IPS-18c (cell line): ENCODE measurements around the gene AMZ2.
"Not testable (repeated sequence)": the region's sequence is repeated elsewhere in the genome, so short reads cannot be mapped to it uniquely, and the experiment has no call there.

Experiments used
- H3K4me3 ChIP-seq: 2 replicates; pipeline ENCODE4 v1.7.0; 2013; ENCODE audit warnings: low read depth, mild to moderate bottlenecking, low read length, moderate library complexity; ENCODE audit not compliant: insufficient read depth
- H3K9me3 ChIP-seq: one replicate; pipeline ENCODE4 v1.6.1; 2013; ENCODE audit warnings: mild to moderate bottlenecking, low read length, moderate library complexity; ENCODE audit not compliant: control insufficient read depth, insufficient read depth

AMZ2 gene

DNA sequence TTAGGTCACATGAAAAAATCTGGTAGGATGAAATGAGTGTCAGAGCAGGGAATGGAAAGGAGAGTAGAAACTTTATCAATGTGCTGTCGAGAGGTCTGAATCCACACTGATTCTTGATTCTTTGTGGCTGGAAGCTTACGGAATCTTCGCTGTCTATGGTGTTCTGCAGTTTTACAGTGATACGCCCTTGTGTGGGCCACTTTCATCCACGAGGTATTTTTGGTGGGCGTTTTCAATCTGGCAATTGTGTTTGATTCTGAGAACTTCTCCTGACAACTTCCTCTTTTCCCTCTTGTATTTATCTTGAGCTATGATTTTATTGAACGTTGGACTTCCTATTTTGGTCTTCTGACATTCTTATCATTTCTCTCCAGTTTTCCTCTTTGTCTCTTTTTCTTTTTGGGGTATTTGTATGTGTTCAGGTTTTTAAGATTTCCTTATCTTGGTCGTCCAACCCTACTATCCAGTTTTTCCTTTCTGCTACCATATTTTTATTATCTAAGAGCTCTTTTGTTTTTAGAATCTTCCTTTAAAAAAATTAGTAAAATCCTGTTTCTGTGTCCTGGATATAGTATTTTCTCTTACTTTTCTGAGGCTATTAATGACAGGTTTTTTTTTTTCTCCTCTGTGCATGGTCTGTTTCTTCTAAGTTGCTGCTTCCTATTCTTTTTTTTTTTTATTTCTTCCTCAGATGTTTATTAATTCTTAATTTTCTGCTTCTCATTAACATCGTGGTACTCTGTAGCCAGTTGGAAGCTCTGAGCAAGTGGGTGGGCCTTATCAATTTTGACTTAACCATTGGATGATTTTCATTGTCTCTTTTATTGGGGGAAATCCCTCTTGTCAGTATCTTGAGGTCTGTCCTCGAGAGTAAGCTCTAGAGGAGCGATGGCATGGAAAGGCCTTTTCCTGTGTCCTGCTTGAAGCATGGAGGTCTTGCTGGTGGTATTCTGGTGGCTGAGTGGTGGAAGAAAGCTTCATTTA is 34.1 kb upstream of the AMZ2 start:
- H3K4me3 ChIP-seq, H3K9me3 ChIP-seq: not testable (repeated sequence)

DNA sequence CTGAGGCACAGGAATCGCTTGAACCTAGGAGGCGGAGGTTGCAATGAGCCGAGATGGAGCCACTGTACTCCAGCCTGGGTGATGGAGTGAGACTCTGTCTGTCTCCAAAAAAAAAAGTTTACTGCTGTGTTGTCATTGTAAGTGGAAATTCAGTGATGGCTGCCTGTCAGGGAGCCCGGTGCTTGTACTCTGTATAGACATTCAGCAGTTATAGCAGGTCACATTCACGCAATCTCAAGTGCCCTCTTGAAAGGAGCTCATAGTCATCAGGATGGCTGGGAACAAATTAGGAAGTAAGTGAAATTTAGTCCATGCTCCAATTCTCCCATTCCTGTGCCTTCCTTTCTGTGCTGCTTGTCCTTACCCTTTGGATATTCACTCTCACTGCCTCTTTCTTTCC is 32.4 kb upstream of the AMZ2 start:
- H3K4me3 ChIP-seq, H3K9me3 ChIP-seq: not testable (repeated sequence)

DNA sequence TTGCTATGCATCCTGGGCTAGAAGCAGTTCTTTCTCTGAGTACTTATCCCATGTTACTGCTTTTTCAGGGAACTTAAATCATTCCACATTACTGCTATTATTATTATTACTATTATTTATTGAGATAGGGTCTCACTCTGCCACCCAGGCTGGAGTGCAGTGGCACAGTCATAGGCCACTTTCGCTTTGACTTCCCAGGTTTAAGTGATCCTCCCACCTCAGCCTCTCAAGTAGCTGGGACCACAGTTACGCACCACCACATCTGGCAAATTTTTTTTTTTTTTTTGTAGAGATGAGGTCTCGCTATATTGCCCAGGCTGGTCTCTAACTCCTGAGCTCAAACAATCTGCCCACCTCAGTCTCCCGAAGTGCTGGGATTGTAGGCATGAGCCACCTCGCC is 28.4 kb upstream of the AMZ2 start:
- not testable (repeated sequence) for H3K4me3 ChIP-seq, H3K9me3 ChIP-seq

DNA sequence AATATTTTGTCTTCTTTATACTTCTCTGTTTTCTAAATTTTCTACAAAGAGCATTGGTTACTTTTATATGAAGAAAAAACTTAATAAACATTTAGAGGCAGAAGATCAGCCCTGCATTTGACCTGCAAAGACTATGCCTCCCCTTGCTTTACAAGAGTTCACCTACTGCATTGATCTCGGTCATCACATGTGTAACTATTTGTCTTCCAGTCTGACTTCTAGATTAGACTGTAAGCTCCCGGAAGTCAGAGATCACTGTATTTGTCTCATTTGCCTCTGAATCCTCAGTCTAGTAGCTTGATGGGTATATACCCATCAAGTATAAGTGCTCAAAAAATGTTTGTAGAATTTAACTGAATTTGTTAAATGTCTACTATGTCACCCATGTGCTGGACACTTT is 27.7 kb upstream of the AMZ2 start:
- H3K4me3 ChIP-seq, H3K9me3 ChIP-seq: not testable (repeated sequence)

DNA sequence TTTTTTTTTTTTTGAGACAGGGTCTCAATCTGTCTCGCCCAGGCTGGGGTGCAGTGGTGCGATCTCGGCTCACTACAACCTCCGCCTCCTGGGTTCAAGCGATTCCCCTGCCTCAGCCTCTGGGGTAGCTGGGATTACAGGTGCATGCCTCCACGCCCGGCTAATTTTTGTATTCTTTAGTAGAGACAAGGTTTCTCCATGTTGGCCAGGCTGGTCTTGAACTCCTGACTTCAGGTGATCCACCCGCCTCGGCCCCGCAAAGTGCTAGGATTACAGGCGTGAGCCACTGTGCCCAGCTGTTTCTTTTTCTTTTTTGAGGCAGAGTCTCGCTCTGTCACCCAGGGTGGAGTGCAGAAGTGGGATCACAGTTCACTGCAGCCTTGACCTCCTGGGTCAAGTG is 27.1 kb upstream of the AMZ2 start:
- not testable (repeated sequence) for H3K9me3 ChIP-seq, H3K4me3 ChIP-seq

DNA sequence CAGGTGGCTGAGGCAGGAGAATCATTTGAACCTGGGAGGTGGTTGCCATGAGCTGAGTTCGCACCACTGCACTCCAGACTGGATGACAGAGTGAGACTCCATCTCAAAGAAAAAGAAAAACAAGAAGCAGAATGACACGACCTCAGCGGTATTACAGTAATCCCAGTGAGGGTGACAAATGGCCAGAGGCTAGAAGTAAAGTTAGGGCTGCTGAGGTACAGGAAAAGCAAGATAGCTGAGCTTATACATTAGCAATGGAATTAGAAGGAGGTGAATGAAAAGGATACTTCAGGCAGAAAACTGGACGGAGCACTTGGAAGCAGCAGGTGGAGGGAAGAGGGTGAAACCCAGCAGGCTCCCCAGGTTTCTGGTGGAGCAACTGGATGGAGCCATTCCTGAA is 26.1 kb upstream of the AMZ2 start:
- no peaks in the 10 kb centered on the region for H3K9me3 ChIP-seq
- no peak overlapping the region for H3K4me3 ChIP-seq

DNA sequence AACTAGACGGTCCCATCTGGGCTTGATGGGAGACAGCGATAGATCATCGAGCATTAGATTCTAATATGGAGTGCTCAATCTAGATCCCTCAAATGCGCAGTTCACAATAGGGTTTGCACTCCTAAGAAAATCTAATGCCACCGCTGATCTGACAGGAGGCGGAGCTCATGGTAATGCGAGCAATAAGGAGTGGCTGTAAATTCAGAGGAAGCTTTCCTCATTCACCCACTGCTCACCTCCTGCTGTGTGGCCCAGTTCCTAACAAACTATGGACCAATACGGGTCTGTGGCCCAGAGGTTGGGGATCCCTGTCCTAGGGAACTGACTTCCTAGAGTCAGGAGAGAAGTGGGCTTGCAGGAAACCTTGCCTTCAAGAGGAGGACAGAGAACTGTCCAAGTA is 25.2 kb upstream of the AMZ2 start:
- Histone ChIP-seq H3K4me3 (no peak overlapping the region), H3K9me3 (no peaks in the 10 kb centered on the region)

DNA sequence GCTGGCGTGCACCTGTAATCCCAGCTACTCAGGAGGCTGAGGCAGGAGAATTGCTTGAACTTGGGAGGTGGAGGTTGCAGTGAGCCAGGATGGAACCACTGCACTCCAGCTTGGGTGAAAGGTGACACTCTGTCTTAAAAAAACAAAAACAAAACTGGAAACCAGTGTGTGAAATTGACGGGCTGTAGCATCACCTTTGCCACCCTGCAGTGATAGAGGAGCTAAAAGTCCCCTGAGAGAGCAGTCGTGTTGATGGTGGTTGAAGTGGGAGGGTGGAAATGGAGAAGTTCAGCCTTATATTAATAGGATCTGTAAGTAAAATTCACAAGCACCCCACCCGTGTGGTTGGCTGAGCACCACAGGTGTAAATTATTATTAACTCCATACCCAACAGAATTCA is 22.8 kb upstream of the AMZ2 start:
- H3K4me3 ChIP-seq, H3K9me3 ChIP-seq: not testable (repeated sequence)

DNA sequence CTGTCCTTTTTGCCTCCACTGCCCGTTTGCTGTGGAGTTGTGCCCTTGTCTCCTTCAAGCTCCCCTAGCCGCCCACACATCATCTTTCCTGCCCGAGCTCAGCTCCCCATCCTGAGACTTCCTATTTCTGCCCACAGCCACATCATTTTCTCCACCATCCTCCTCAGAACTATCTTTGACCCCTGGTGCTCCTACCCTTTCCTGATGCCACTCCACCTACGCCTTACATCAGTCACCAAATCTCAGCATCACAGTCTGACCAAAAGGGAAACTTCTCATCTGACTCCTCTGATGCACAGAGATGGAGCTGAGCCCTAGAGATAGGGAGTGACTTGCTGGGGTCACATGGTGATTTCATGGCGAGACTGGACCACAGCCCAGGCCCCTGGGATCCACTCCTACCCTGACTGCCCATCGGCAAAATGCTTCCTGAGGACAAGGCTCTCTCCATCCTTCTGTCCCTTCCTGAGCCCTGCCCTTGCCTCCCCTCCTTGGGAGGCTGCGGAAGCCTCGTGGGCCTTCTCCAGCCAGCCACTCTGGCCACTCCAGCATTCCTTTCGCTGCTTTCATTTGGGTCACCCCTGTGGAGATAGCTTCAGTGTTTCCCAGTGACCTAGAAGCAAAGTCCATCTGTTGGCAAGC is 19.7 kb upstream of the AMZ2 start:
- H3K4me3 ChIP-seq, H3K9me3 ChIP-seq: not testable (repeated sequence)

DNA sequence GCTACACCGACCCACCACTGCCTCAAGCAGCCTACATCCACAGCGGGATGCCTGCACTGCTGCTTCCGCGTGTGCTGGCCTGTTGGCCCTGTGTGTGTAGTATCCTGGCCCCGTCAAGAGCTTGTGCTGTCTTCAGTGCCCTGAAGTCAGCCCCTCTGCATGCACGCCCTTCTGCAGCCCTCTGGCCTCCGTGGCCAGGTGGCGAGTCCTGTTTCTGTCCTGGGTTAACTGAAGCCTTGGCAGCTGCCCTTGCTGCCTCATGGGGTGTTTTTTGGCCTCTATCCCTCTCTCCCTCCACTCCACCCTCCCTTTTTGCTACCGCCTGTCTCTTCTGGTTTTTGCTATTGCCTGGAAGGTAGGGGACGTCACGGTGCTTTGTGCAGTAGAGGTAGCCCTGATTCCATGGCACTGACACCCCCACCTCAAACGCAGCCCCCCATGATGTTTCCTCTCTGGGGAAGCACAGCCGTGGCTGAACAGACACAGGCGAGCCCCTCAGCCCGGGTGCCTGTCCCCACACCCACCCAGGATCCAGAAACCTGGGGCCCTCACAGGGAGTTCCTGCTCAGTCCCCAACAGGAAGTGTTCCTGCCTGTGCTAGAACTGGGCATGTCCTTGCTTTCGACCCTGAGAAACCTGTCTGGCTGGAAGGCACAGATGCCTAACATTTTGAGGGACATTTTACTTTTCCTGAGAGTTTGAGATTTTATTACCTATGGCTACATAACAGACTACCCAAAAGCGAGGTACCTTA is 18.8 kb upstream of the AMZ2 start:
- H3K4me3 ChIP-seq, result no peak overlapping the region
- no peaks in the 10 kb centered on the region for H3K9me3 ChIP-seq

DNA sequence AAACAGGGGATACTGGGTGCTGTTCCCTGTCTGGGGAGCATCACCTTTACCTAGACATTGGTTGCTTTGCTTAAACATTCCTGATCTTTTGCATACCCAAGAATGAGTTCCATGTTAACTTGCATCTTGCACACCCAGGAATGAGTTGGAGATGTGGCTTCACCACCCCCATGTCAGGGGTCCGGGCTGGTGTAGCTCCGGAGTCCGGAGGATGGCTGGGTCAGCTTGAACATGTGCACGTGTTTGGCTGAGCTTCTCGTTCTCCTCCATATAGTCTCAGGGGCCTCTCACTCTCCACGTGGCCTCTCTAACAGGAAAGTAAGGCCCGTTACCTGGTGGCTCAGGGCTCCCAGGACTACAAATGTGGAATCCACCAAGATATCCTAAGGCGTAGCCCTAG is 18.2 kb upstream of the AMZ2 start:
- Histone ChIP-seq H3K9me3 (no peaks in the 10 kb centered on the region), H3K4me3 (no peak overlapping the region)

DNA sequence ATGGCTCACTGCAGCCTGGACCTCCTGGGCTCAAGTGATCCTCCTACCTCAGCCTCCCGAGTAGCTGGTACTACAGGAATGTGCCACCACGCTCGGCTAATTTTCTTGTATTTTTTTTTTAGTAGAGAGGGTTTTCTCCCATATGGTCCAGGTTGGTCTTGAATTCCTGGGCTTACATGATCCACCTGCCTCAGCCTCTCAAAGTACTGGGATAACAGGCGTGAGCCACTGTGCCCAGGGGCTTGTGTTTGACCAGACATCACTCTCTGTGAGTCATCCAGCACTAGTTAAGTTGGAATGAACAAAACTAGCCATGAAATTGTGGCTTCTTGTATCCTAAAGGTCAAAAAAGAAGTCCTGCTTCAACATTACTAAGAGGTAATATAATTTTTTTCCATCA is 16.7 kb upstream of the AMZ2 start:
- H3K4me3 ChIP-seq, H3K9me3 ChIP-seq: not testable (repeated sequence)

DNA sequence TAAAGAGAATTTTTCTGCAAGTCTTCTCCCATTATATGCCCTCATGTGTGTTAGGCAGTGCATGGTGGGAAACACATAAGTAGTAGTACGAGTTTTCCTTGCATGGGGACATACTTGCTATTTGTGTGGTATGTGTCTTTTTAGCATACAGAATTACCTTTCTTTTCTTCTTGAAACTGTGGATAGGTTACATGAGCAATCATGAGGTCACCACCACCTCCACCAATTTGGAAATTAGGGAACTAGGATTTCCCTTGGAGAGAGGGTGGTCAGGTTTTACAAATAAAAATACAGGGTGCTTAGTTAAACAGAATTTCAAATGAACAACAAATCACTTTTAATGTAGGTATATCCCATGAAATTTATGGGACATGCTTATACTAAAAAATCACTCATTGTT is 16.3 kb upstream of the AMZ2 start:
- Histone ChIP-seq H3K9me3 (no peaks in the 10 kb centered on the region), H3K4me3 (no peak overlapping the region)

DNA sequence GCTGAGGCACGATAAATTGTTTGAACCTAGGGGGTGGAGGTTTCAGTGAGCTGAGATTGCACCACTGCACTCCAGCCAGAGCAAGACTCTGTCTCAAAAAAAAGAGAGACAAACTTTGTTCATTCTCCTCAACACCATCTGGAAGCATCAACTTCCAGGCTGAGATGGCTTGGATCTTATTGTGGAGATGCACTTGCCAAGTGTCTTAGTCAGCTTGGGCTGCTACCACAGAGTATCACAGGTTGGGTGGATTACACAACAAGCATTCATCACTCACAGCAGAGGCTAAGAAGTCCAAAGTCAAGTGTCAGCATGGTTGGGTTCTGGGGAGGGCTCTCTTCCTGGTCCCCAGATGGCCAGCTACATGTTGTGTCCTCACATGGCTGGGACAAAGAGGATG is 15.1 kb upstream of the AMZ2 start:
- H3K4me3 ChIP-seq, H3K9me3 ChIP-seq: not testable (repeated sequence)

DNA sequence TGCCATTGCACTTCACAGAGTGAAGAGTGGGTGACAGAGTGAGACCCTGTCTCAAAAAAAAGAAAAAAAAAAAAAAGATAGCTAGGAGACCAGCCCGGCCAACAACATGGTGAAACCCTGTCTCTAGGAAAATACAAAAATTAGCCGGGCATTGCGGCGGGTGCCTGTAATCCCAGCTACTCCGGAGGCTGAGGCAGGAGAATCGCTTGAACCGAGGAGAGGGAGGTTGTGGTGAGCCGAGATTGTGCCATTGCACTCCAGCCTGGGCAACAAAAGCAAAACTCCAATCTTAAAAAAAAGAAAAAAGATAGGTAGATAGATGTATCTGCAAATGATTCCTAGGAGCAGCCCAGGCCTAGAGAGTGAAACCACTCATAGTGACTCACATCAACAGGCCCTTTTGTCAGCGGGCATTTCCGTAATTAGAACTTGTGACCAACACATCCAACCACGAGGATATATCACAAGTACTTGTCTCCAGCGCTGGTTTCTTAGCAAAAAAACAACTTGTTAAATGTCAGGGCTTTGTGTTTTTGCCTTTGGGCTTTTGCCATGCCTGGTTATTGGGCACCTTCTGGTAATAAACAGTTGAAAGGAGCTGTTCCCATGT is 13.0 kb upstream of the AMZ2 start:
- not testable (repeated sequence) for H3K9me3 ChIP-seq, H3K4me3 ChIP-seq

DNA sequence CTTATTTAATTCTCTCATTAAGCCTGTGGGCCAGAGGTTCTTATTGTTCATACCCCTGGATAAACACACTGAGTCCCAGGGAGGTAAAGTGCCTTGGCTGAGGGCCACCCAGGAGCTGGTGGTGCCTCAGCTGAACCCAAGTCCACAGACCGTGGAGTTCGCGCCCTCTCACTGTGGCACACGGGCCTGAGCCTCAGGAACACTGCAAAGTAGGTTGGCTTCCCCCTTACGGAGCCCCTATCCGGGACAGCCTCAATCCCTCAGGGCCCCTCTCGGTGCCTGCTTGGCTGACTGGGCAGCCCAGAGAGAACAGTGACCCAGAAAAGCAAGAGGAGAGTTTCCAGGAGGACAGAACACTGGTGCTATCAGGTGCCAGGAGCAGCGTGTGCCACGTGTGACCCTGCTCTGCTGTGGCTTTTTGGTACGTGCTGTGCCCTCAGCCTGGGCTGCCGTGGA is 12.5 kb upstream of the AMZ2 start:
- not testable (repeated sequence) for H3K9me3 ChIP-seq, H3K4me3 ChIP-seq

DNA sequence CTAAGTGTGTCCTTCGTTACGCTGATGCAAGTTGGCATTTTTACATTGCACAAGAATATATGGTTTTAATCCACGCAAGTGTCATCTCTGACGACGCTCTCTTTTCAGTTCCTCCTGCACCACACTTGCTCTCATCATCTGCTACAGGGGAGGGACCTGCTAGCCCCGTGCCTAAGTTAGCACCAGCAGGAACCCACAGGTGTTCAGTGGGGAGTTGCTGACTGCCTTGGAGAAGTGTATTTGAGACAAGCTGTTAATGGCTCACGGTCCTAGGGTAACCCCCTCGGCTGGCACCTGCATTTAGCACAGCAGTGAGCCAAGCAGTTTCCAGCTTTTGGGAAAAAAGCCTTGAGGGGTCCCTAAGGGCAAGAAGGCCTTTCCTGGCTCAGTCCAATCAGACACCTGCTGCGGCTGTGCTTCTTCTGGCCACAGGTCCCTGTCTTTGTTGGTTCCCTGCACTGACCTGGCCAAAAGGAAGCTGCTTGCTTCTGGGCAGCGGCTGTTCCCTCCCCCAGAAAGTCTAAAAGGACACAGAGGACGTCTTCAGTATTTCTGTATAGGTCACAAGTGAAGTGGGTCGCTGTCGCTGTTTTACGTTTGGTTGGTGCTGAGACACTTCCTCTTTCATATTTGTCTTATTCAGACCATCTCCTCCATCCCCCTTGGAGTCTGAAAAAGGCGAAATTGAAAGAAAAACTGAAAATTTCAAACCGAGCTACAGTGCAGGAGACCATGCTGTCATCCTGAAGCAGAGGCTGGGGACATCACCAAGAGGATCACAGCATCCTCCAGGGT is 10.3 kb upstream of the AMZ2 start:
- not testable (repeated sequence) for H3K9me3 ChIP-seq, H3K4me3 ChIP-seq
